ENCODE measurements around the gene CRIM1. TPM values are rescaled to one million over a fixed set of nuclear protein-coding genes. Genes with fewer than 3 reads are reported as not detected.

The CRIM1 gene
- polyA plus RNA-seq, 2 of the 4 experiments (the other 2 are of a cell fraction): 127 to 208 TPM

DNA sequence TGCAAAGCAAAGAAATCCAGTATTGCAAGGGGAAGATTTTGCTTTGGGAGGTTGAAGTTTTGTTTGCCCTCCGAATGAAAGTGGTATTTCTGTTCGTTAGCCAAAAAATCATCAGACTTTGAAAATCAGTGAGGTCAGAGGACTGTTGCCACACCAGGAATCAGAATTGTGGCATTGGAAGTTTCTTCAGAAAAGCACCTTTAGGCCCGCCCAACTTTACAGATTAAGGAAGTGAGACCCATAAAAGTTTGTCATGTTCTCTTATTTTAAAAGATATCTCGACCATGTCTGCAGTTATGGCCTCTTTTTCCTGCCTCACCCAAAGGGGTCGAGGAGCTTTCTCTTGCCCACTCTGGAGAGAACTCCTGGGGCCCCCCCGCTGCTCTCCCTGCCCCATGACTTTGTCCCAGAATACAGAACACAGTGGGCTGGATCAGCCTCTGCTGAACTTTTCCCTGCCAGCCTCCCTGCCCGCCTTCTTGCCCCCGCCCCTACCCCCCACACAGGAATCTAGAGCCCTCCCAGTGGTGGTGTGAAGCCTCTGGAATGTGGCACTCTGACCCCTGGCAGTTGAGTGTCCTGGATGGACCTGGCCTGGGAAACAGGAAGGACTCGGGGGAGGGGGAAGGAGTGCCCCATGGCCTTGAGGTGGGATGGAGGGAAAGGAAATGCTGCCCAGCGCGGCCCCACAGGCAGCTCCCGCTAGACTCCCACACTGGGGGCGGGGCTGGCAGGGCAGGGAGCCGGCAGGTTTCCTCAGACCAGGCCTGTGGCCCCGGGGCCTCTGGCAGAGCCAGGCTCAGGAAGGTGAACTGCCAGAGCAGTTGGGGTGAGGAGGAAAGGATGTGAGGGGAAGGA, 25.3 kb downstream of the CRIM1 start (continued):
- TF ChIP-seq NPAS2 (CRISPR knock-in tag; IDR thresholded peaks at IDR 0.05; ENCODE audit: borderline replicate concordance) (no peak), MYC (IDR thresholded peaks at IDR 0.05; ENCODE audit: borderline replicate concordance, low read length) (peak; percentile 30; the same call in 1 of the 2 replicates), HEYL (CRISPR knock-in tag; IDR thresholded peaks at IDR 0.05) (no peak), HOXB13 (CRISPR knock-in tag; IDR thresholded peaks at IDR 0.05; ENCODE audit: low read depth) (no peak), JUNB (IDR thresholded peaks at IDR 0.05) (peak; percentile 57; the same call in 1 of the 2 replicates), EHF (CRISPR knock-in tag; IDR thresholded peaks at IDR 0.05) (0 out of 2 replicates have a peak, but pooled peaks have one; percentile 41), TFCP2L1 (CRISPR knock-in tag; IDR thresholded peaks at IDR 0.05) (no peak), MAX (IDR thresholded peaks at IDR 0.05) (peak; percentile 86), CBX8 (IDR thresholded peaks at IDR 0.05) (no peak), CHD2 (IDR thresholded peaks at IDR 0.05; ENCODE audit: low read length, partially characterized antibody) (peak; percentile 31), GATA3 (IDR thresholded peaks at IDR 0.05; ENCODE audit: borderline replicate concordance) (peak; percentile 97), MAZ (IDR thresholded peaks at IDR 0.05; ENCODE audit: borderline replicate concordance, low read depth, low read length) (no peak), JUN (IDR thresholded peaks at IDR 0.05) (peak; percentile 71 to 94; a peak in 4 of 5 replicates), PHF8 (IDR thresholded peaks at IDR 0.05; ENCODE audit: borderline replicate concordance, low read depth) (no peak), RFX5 (IDR thresholded peaks at IDR 0.05) (no peak), SREBF2 (IDR thresholded peaks at IDR 0.05) (no peak), CTCF (IDR thresholded peaks at IDR 0.05) (no peak), EP300 (IDR thresholded peaks at IDR 0.05) (peak; percentile 85 to 95; a peak in 4 of 5 replicates), CEBPB (IDR thresholded peaks at IDR 0.05) (peak in 1 of 2 experiments; percentile 73; a peak in 2 of 4 replicates), MAFK (IDR thresholded peaks at IDR 0.05; ENCODE audit: partially characterized antibody) (no peak), KDM1A (IDR thresholded peaks at IDR 0.05; ENCODE audit: low read depth) (no peak), NFE2L2 (conservative IDR thresholded peaks at IDR 0.05; ENCODE audit: low read length) (no peak), E2F6 (IDR thresholded peaks at IDR 0.05; ENCODE audit: borderline replicate concordance, low read depth) (peak; percentile 69), FOSB (CRISPR knock-in tag; IDR thresholded peaks at IDR 0.05) (peak; percentile 92), BHLHE40 (IDR thresholded peaks at IDR 0.05; ENCODE audit: low read depth, low read length) (no peak), RNF2 (IDR thresholded peaks at IDR 0.05; ENCODE audit: borderline replicate concordance, low read depth) (no peak), HES2 (IDR thresholded peaks at IDR 0.05) (no peak), REST (IDR thresholded peaks at IDR 0.05) (no peak), HOXA7 (CRISPR knock-in tag; IDR thresholded peaks at IDR 0.05) (peak; percentile 90; the same call in 1 of the 2 replicates), ZC3H11A (IDR thresholded peaks at IDR 0.05) (no peak), EHMT2 (IDR thresholded peaks at IDR 0.05; ENCODE audit: low read depth) (no peak), RARB (CRISPR knock-in tag; IDR thresholded peaks at IDR 0.05) (peak; percentile 79; the same call in 1 of the 2 replicates), HOXB5 (CRISPR knock-in tag; IDR thresholded peaks at IDR 0.05) (peak; percentile 71; the same call in 1 of the 2 replicates)
- TF ChIP-seq, protein P1, sequence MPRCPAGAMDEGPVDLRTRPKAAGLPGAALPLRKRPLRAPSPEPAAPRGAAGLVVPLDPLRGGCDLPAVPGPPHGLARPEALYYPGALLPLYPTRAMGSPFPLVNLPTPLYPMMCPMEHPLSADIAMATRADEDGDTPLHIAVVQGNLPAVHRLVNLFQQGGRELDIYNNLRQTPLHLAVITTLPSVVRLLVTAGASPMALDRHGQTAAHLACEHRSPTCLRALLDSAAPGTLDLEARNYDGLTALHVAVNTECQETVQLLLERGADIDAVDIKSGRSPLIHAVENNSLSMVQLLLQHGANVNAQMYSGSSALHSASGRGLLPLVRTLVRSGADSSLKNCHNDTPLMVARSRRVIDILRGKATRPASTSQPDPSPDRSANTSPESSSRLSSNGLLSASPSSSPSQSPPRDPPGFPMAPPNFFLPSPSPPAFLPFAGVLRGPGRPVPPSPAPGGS (IDR thresholded peaks at IDR 0.05): peak; percentile 69; the same call in 1 of the 3 replicates
- TF ChIP-seq, protein P2, sequence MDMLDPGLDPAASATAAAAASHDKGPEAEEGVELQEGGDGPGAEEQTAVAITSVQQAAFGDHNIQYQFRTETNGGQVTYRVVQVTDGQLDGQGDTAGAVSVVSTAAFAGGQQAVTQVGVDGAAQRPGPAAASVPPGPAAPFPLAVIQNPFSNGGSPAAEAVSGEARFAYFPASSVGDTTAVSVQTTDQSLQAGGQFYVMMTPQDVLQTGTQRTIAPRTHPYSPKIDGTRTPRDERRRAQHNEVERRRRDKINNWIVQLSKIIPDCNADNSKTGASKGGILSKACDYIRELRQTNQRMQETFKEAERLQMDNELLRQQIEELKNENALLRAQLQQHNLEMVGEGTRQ (IDR thresholded peaks at IDR 0.05): no peak
